NCI-H1105 (cell line): ENCODE results near the gene SLC9A9.
"Not testable (repeated sequence)": the region's sequence is repeated elsewhere in the genome, so short reads cannot be mapped to it uniquely, and the experiment has no call there.

Experiments used
- DNase-seq: peaks from one replicate; lab custom pipeline; 2025; lab: John Stamatoyannopoulos, UW

The SLC9A9 gene

DNA sequence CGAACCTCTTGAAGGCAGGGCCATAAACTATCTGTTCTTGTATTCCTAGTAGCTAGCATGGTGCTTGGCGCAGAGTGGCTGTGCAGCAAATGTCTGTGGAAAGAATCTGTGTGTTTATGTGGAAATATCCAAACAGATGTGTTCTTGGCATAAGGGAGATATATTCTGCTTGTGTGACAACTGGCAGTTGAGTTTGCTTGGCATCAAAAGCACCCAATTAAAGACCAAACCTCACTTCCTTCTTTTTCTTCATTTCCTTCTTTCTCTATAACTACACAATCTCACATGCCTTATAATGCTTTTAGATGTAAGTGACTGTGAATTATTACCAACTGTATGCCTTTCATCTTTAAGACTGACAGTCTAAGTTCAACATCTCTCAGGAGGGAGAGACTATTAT lies 296.5 kb downstream of the SLC9A9 start:
- DNase-seq: no peak

DNA sequence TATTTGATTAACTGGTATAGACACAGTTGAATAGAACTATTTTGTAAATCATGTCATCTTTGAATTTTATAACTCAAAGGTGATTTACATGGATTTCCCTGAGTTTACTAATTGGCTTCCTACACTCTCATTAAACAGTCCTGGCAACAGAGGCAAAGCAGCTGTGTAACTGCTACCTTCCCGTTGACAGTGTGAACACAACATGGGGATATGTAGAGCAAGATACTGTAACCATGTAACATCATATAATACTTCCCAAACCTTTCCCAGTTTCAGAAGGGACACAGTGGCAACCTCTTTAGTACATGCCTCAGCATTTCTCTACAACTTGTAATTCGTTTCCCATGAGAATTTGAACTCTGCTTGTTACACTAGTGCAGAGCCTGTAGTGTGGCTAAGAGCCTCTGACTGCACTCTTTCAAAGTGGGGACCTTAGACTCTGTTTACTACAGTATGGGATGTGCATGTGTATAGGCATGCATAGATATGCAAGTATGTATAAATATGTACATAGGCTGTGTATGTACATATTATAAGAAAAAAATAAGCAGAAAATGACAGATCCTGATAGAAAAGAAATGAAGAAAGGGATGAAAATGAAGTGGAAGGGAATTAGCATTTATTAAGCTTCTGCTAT lies 299.3 kb downstream of the SLC9A9 start:
- DNase-seq: no peak

DNA sequence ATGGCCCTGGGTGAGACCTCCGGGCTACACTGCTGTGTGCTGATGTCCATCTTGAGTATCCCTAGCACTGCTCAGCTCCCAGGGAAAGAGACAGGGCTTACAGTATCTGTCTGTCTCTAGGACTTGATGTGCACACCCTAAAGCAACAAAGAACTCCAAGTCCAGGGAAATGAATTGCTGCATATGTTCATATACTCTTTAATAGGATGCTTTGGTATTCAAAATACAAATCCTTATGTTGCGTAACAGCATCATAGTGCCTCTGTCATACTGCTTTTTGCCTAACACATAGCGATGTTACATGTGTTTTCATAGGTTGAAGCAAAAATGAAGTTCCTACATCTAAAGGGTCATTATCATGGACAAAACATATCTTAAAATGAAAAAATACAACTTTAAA lies 299.9 kb downstream of the SLC9A9 start:
- DNase-seq: no peak

DNA sequence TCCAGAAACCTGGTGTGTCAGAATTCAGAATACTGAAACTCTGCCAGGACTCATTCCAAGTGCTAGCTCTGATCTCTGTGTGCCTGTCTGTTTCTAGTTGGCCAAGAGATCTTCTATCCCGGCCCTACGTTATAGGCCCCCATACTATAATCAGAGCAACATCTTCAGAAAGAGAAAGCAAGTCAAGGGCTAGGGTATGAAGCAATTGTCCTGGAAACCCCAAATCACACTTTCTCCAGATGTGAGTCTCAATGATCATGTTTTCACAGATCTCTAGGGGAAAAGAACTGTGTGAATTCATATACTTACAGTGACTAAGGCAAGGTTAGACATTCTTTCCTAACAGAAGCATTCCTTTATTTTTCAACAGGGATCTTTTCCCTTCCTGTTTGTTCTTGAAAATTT lies 309.7 kb downstream of the SLC9A9 start:
- DNase-seq: no peak

DNA sequence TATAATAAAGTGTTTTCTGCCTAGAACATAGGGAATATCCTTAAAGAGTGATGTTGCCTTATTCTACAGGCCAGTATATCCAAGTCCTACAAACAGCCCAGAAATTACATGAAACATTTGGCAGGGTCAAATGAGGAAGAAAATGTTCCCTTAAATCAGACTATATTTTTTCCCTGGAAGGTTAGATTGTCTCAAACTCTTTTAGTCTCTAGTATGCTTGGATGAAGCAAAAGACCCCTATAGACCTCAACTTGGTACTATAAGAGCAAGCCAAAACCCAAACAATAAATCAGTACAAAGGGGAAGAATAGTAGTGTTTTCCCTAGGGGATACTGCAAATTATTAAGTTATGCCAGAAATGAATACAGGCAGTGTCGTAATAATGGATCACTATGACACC lies 310.2 kb downstream of the SLC9A9 start:
- no peak for DNase-seq

DNA sequence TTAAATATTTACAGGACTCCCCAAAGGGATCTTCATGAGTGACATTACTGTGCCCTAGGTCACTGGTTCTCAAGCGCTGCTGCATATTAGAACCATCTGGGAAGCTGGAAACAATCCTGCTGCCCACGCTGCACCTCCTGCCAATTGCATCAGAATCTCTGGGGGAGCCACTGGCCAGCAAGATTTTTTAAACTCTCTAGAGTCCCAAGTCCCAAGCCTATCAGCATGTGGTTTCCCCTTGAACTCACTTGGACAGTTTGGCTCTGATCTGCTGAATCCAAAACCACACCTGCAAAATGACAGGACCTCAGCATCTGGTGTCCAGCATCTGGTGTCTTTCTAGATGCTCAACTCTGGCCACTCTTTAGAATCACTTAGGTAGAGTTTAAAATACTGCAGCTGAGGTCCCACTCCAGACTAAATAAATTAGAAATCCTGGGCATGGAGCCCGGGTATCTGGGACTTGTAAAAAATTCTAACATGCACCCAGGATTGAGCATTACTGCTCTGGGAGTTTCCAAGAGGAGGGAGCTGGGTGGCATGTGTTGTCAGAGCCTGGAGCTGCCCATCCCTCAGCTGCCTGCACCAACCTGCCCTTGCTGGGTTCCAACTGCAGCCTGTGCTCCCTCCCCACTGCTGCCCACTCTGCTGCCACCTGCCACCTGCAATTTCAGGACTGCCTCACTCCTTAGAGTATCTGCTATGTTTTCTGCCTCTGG lies 311.3 kb downstream of the SLC9A9 start:
- DNase-seq: peak; percentile 55

DNA sequence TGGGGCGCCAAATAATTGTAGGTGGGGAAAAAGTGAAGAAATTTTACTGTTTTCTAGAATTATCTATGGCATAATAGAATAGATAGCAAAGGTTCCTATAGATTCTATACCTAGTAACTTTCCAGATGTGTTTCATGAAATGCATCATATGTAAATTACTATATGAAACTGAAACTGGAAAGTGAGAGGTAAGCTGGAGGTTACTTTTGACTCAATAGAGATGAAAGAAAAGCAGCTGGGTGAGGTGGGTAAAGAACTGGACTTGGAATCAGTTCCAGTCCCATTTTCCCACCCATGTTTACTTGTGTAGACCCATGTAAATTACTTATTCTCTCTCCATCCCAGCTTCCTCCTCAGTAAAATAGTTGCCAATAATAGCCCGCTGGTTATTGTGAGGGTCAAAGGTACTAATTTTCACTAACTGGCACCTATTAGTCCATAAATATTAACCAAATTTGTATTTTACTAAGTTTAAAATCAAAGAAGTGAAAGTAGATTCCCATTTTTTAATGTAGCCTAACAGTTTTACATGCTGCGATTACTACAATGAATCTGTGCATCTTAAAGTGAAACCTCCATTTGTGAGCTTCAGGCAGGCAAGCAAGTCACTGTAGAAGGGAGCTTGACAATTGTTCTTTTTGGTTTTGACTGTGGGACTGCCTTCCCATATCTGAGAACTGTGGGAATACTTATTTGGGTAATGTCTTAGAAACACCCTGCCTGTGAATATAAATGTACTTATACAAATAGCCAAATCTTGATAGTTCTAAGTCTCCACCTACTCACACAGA lies 312.1 kb downstream of the SLC9A9 start:
- DNase-seq: no peak

DNA sequence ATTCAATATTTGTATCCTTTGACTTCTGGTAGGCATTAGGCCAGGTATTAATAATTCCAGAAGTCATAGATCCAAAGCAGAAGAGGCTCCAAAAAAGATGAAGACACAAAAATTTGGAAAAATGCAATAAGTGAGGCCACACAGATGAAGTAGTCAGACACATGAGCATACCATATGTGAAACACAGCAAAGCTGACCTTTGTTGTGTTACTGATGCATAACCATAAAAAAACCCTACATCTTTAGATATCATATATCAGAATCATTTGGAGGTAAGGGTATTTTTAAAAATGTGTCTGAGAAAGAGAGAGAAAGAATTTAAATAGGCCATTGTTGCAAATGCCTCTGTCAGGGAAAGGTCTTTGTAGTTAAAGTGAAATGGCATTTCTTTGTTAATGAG lies 314.9 kb downstream of the SLC9A9 start:
- no peak for DNase-seq

DNA sequence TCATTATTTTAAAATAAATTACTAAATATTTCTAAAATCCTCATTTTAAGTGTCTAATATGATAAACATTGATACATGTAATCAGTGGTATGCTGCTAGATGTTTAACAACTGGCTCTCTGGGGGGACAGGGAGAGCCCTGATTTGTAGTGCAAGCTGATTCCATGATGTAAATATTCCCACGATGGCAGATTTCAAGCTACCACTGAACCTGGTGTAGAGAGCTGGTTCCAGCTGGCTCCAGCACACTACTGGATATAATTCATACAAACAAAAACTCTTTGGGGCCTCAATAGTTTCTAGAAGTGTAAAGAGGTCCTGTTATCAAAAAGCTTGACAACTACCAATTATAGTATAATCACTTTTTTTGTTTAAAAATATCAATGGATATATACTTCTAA lies 316.2 kb downstream of the SLC9A9 start:
- DNase-seq: no peak

DNA sequence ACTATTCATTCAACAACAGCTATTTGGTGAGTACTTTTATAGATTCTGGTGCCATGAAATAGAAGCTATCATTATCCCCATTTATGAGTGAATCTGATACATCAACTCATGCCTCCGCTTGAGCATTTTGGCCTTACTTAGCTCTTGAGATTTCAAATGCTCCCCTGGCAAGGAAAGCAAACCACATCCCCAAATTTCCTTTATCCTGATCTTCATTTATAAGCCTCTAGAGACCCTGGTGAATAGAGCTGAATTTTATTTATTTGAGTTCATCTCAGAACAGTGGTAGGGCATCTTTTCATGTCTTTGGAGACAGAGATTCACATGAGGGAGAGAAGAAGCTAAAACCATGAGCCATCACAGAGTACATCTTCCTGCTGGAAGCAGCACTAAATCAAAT lies 317.2 kb downstream of the SLC9A9 start:
- DNase-seq: no peak

DNA sequence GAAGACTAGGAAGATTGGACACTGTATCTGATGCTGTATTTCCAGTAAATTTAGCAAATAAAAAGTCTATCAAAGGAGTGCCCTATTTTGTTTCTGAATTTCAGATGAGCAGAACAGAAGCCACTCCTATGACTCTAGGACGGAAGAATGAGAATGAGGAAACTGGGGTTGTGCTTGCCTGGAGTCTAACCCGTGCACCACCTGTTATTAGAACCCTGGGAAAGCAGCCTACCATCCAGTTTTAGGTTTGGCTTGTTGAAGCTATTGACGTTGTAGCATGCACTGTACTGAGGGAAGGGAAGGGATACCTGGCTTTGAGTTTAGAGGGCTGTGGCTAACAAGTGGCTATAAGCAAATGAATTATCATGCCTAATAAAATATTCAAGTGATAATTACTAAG lies 318.5 kb downstream of the SLC9A9 start:
- DNase-seq: no peak

DNA sequence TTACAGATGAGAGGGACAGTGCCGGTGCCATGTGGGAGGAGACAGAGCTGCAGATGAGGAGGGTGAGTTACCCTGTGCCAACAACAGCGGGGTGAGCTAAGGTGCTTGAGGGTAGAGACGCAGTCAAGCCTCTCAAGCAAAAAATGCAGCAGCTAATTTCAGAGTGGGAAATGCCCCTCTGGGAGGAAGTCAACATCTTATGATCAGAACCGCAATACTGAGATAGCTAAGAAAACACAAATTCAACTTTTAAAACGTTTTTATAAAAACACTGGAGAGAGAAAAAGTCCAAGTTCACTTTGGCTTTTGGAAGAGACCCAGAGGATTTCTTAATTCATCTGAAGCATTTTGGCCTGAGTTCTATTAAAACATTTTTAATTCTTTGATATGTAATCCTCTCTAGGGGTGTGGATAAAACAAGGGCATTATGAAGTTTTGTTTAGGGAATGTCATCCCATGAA lies 319.2 kb downstream of the SLC9A9 start:
- no peak for DNase-seq

DNA sequence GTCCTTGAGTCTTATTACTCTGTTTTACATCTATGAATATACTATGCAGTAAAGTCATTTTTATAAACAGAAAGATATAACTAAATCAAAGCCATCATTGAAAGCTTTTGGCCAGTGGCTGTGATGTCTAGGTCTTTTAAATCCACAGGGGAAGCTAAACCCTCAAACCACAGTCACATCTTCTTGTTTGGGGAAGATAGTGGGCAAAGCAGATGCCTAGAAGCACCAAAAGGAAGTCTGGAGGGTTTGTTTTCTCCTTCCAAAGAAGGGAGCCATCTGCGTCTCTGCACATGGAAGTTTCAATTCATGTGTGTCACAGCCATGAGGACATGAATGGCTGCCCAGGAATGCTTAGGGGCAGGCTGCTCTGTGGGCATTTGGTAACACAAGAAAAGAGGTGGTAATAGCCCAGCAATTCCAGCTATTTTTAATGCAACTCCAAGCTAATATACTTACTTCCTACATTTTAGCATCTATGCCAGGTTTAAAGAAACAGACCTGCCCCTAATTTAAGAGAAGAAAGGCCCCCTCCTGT lies 322.2 kb downstream of the SLC9A9 start:
- DNase-seq: no peak

DNA sequence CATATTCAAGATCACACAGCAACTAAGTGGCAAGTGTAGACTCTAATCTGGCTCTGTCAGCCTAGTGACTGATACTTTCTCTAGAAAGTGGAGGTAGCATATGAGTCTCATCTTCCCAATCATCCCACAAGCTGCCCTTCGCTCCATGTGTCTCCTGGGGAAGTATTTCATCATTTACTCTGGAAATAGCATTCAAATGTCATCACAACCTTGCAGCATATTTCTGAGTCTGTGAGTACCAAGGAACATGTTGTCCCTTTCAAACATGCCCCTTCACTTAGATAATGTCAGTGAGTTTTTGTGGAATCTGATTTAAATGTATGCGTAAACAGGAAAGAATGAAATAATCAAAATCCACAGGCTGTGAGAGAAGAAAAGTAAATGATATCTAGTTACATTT lies 322.9 kb downstream of the SLC9A9 start:
- no peak for DNase-seq

DNA sequence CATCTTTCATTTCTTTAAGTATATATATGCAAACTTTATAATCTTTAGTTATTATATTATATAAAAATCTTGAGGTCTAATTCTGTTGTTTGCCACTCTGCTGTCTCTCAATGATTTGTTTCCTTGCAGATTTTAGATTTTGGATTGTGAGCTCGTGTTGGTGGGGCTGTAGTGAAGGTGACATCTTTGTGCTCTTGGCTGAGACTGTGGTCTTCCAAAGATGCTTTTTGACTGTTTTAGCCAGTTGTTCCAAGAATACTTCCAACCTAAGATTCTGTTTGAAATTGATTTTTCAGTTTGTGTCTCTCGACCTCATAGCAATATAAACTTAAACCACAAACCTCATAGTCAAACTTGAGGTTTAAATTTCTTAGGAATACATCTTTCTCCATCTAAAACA lies 326.5 kb downstream of the SLC9A9 start:
- DNase-seq: no peak

DNA sequence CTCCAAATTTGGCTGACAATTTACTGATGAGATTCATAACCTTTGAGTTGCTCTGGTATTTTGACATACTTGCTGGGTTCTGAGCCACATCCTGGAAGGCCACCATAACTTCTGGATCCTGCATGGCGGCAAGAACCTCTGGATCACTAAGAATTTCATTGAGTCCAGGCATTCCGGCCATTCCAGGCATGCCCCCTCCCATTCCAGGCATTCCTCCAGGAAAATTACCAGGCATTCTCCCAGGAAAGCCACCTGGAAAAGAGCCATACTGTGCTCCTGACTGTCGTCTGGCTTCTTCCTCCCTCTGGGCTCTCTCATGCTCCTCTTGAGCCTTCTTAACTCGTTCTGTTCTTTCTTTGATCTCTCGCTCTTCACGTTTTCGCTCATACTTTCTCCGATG lies 331.1 kb downstream of the SLC9A9 start:
- not testable (repeated sequence) for DNase-seq

DNA sequence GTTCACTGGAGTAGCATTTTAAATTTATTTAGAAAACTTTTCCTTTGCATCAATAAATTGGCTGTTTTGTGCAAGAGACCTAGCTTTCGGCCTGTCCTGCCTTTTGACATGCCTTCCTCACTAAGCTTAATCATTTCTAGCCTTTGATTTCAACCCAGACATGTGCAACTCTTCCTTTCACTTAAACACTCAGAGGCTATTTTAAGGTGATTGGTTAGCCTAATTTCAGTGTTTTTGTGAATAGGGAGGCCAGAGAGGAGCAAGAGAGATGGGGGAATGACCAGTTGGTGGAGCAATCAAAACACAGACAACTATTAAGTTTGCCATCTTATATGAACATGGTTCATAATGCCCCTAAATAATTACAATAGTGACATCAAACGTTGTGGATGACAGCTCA lies 333.4 kb downstream of the SLC9A9 start:
- DNase-seq: no peak

DNA sequence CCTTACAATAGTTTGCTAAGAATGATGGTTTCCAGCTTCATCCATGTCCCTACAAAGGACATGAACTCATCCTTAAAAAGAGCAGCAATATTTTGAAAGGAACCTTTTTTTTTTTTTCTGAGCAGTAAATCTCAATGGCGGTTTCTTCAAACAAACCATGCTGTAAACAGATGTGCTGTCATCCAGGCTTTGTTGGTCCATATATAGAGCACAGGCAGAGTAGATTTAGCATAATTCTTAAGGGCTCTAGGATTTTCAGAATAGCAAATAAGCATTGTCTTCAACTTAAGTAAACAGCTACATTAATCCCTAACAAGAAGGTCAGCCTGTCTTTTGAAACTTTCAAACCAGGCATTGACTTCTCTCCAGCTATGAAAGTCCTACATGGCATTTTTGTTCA lies 334.2 kb downstream of the SLC9A9 start:
- no peak for DNase-seq

DNA sequence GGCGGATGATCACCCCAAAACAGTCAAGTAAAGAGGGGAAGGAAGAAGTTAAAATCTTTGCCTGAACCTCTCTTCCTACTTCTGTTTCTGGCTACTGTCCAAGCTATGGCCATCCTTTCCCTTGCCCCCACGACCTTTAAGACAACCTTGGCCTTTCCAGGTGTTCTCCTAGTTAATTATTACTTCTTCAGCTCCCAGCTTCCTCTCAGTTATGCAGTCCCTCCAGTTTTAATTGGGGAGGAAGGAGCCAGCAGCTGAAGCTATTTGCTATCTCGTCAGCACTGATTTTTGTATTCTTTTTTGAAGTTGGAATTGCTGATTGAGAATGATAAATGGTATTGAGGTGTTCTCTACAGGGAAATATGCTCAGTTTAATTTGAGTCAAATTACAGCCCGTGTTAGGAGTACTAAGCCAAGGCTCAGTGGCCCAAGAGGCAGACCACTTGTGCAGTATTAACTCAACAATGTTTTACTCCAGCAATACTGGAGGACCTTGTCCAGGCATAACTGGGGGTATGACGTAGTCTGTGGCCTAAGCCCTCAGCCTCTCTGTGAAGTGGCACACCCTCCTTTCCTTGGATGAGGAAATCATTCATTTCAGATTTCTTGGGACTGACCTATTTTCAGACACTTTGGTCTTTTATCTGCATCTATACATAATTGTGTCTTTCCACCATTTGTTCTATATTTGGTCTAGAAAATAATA lies 336.9 kb downstream of the SLC9A9 start:
- DNase-seq: no peak

DNA sequence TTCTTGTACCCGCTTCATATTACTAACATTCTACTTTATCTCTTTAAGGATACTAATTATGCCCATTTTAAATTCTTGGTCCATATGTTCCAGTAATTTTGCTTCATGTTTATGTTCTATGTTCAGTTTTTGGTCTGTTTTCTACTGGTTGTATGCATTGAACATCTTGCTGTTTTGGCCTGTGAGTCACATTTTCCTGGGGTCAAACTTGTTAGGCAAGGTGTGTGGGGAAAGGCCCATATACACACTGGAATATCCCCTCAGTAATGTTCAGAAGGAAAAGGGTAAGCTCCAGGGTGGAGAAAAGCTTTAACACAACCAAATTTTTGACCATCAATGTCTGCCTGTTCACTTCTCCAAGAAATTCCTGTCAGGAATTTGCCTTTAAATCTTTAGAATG lies 337.7 kb downstream of the SLC9A9 start:
- no peak for DNase-seq

DNA sequence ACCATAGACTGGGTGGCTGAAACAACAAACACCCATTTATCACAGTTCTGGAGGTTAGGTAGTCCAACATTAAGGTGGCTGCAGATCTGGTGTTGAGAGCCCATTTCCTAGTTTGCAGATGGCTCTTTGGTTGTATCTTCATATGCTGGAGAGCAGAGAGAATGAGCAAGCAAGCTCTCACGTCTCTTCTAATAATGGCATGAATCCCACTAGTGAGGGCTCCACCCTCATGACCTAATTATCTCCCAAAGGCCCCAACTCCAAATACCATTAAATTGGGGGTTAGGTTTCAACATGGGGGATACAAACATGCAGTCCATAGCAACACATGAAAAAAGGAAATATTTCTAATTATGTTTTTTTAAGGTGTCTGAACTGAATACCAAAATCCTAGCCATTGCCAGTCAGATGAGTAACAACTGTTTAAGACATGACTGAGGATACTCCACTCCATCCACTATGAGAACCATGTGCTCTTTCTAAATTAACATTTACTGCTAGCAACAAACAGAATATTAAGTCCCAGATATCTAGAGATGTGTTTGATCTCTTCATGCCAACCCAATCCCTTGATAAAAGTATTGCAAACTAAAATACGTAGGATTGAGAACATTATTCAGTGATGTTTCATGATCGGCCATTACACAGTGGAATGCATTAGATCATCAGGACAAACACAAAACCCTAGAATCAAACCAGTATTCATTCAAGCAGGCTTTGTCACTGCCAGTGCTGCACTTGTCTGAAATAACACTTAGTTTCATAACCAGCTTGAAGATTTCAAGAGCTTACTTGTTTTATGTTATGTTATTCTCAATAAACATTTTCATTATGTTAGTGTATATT lies 340.3 kb downstream of the SLC9A9 start:
- DNase-seq: no peak
